GM23248 (cell line): ENCODE measurements around the gene ISG15. TPM values are rescaled to one million over a fixed set of nuclear protein-coding genes. Genes with fewer than 3 reads are reported as not detected.

ENCODE experiments used
- DNase-seq: peaks from one replicate; pipeline ENCODE4 v3.0.0-alpha.2; 2015
- H2AFZ ChIP-seq: fragments of 200-600 bp; sonication (generic); 2 replicates; pipeline ENCODE4 v1.6.1; 2016; ENCODE audit warnings: antibody characterized with exemption
- H3F3A ChIP-seq: fragments of 200-600 bp; sonication (generic); 2 replicates; pipeline ENCODE4 v1.6.1; 2016; ENCODE audit warnings: mild to moderate bottlenecking, antibody characterized with exemption, mixed run types; ENCODE audit not compliant: insufficient read depth
- H3K27ac ChIP-seq: fragments of 200-600 bp; sonication (generic); 2 replicates; pipeline ENCODE4 v1.5.1; 2016; ENCODE audit warnings: mild to moderate bottlenecking
- H3K27me3 ChIP-seq: fragments of 200-600 bp; sonication (generic); replicated peaks from 2 replicates; pipeline ENCODE4 v1.6.1; 2016; ENCODE audit warnings: mild to moderate bottlenecking; ENCODE audit not compliant: insufficient read depth
- H3K36me3 ChIP-seq: fragments of 200-600 bp; sonication (generic); 2 replicates; pipeline ENCODE4 v1.6.1; 2016; ENCODE audit warnings: low read depth, mild to moderate bottlenecking
- H3K4me1 ChIP-seq: fragments of 200-600 bp; sonication (generic); 2 replicates; pipeline ENCODE4 v1.6.1; 2016; ENCODE audit warnings: mild to moderate bottlenecking; ENCODE audit not compliant: insufficient read depth
- H3K4me2 ChIP-seq: fragments of 200-600 bp; sonication (generic); one replicate; pipeline ENCODE4 v1.6.1; 2016; ENCODE audit warnings: mild to moderate bottlenecking; ENCODE audit not compliant: unreplicated experiment
- H3K4me3 ChIP-seq: fragments of 200-600 bp; sonication (generic); 2 replicates; pipeline ENCODE4 v1.5.1; 2016; ENCODE audit warnings: mild to moderate bottlenecking
- H3K79me2 ChIP-seq: fragments of 200-600 bp; sonication (generic); 2 replicates; pipeline ENCODE4 v1.6.1; 2016; ENCODE audit warnings: mild to moderate bottlenecking; ENCODE audit not compliant: insufficient read depth
- H3K9ac ChIP-seq: fragments of 200-600 bp; sonication (generic); 2 replicates; pipeline ENCODE4 v1.6.1; 2016; ENCODE audit warnings: mild to moderate bottlenecking
- H3K9me2 ChIP-seq: fragments of 200-600 bp; sonication (generic); 2 replicates; pipeline ENCODE4 v1.6.1; 2016; ENCODE audit warnings: mixed run types, mild to moderate bottlenecking, moderate library complexity; ENCODE audit not compliant: insufficient read depth
- H3K9me3 ChIP-seq: fragments of 200-600 bp; sonication (generic); one replicate; pipeline ENCODE4 v1.6.1; 2017; ENCODE audit warnings: low read depth
- H4K20me1 ChIP-seq: fragments of 200-600 bp; sonication (generic); 2 replicates; pipeline ENCODE4 v1.6.0; 2016; ENCODE audit not compliant: insufficient read depth
- EZH2 ChIP-seq: fragments of 200-600 bp; sonication (generic); IDR thresholded peaks from 2 replicates; pipeline ENCODE4 v1.6.1; 2018; ENCODE audit warnings: antibody characterized with exemption, mild to moderate bottlenecking; ENCODE audit not compliant: insufficient read depth, poor library complexity, severe bottlenecking
- EZH2phosphoT487 ChIP-seq: fragments of 200-600 bp; sonication (generic); IDR thresholded peaks from 2 replicates; pipeline ENCODE4 v1.6.1; 2018; ENCODE audit warnings: antibody characterized with exemption, moderate library complexity, mild to moderate bottlenecking, low read depth; ENCODE audit not compliant: insufficient read depth
- WGBS, 2 experiments: methylation state at CpG; one replicate each; pipeline ENCODE4 v1.1.6; 2015 to 2017; ENCODE audit warnings: low lambda C conversion rate in 2 of 2, low coverage in 1 of 2; ENCODE audit errors: missing lambda C conversion rate in 2 of 2; 5-methylcytosine and 5-hydroxymethylcytosine counted together
- in situ Hi-C: fragments of 300-500 bp; cut with MboI; formaldehyde crosslinking; loops from 2 replicates; pipeline ENCODE4 v1.15.0; 2020
- polyA plus RNA-seq: library from polyadenylated mRNA; unstranded; fragments of >200 nt; fragmentation: Nextera tagmentation; extraction: Ambion mirVana; gene quantifications from 2 replicates; pipeline ENCODE4 v1.2.1, GENCODE V29; 2016
- small RNA-seq: library from RNA; depleted of rRNA; stranded (forward); fragments of <200 nt; gene quantifications from one replicate; pipeline ENCODE3, GENCODE V24; 2014; ENCODE audit warnings: low read depth, low replicate concordance
- total RNA-seq: library from RNA; depleted of rRNA; stranded (reverse); fragments of >200 nt; shearing (Covaris generic); gene quantifications from 2 replicates; pipeline ENCODE4 v1.2.3, GENCODE V29; 2014; rRNA removed

Gene ISG15
- total and polyA plus RNA-seq, 2 experiments from 2014 or later: 41.2 to 77.0 TPM

- 58 to 68% methylated on average over 16 to 24 of the region's 24 CpGs for WGBS, 2 experiments
- Histone ChIP-seq H3K27me3 (peaks cover 21% of the 10 kb centered on the region), H3K4me3 (no peak overlapping the region), H4K20me1 (no peaks in the 10 kb centered on the region), H3K79me2 (no peaks in the 10 kb centered on the region), H3K4me2 (no peak overlapping the region), H3K4me1 (no peaks in the 10 kb centered on the region), H3K27ac (no peak overlapping the region), H3K9ac (no peak overlapping the region), H3F3A (no peaks in the 10 kb centered on the region), H3K36me3 (no peaks in the 10 kb centered on the region), H3K9me2 (no peaks in the 10 kb centered on the region), H3K9me3 (no peaks in the 10 kb centered on the region), H2AFZ (no peak overlapping the region)
- no peak for DNase-seq
- TF ChIP-seq EZH2 (no peak), EZH2phosphoT487 (no peak)
- in situ Hi-C loops: no loop called here
These were observed 50.1 kb downstream of the ISG15 start for GRCh38 chr1:1063261-1063944.

Small RNA genes lying within 50 kb of the gene (small RNA-seq; reads per million reads assigned to genes)
- not detected for gene AL645608.3

Other genes starting within 250 kb of the ISG15 start
- 40.9 and 68.3 TPM in 2 replicates for gene SAMD11, start 89.6 kb upstream of the ISG15 start, total RNA-seq
- gene SAMD11, start 89.6 kb upstream of the ISG15 start, polyA plus RNA-seq: 8.0 and 8.2 TPM in 2 replicates
- 66.4 and 67.3 TPM in 2 replicates for gene NOC2L, start 54.2 kb upstream of the ISG15 start, total RNA-seq
- gene NOC2L, start 54.2 kb upstream of the ISG15 start, polyA plus RNA-seq: 64.0 and 65.0 TPM in 2 replicates
- 19.2 and 23.3 TPM in 2 replicates for gene KLHL17, start 52.9 kb upstream of the ISG15 start, total RNA-seq
- gene KLHL17, start 52.9 kb upstream of the ISG15 start, polyA plus RNA-seq: 4.7 and 5.5 TPM in 2 replicates
- 1.4 and 2.1 TPM in 2 replicates for gene PLEKHN1, start 47.0 kb upstream of the ISG15 start, total RNA-seq
- 1.7 and 2.5 TPM in 2 replicates for gene PLEKHN1, start 47.0 kb upstream of the ISG15 start, polyA plus RNA-seq
- not detected in 2 replicates for gene PERM1, start 31.4 kb upstream of the ISG15 start, total RNA-seq
- gene PERM1, start 31.4 kb upstream of the ISG15 start, polyA plus RNA-seq: 0.45 and 0.61 TPM in 2 replicates
- 3.1 and 7.6 TPM in 2 replicates for gene HES4, start 13.4 kb upstream of the ISG15 start, total RNA-seq
- gene HES4, start 13.4 kb upstream of the ISG15 start, polyA plus RNA-seq: 3.7 and 4.1 TPM in 2 replicates
- gene AGRN, start 6.6 kb downstream of the ISG15 start, total RNA-seq: 43.2 and 55.1 TPM in 2 replicates
- 1.4 and 1.8 TPM in 2 replicates for gene AGRN, start 6.6 kb downstream of the ISG15 start, polyA plus RNA-seq
- gene RNF223, start 60.8 kb downstream of the ISG15 start, total RNA-seq: not detected in 2 replicates
- gene RNF223, start 60.8 kb downstream of the ISG15 start, polyA plus RNA-seq: not detected in 2 replicates
- gene C1orf159, start 102.6 kb downstream of the ISG15 start, total RNA-seq: 5.2 and 13.1 TPM in 2 replicates
- 11.0 and 11.4 TPM in 2 replicates for gene C1orf159, start 102.6 kb downstream of the ISG15 start, polyA plus RNA-seq
- not detected in 2 replicates for gene TTLL10, start 160.4 kb downstream of the ISG15 start, total RNA-seq
- not detected in 2 replicates for gene TTLL10, start 160.4 kb downstream of the ISG15 start, polyA plus RNA-seq
- gene TNFRSF18, start 193.1 kb downstream of the ISG15 start, total RNA-seq: not detected in 2 replicates
- gene TNFRSF18, start 193.1 kb downstream of the ISG15 start, polyA plus RNA-seq: 0.18 TPM in 1 of 2 replicates, not detected in the other
- gene TNFRSF4, start 200.7 kb downstream of the ISG15 start, total RNA-seq: not detected in 2 replicates
- gene TNFRSF4, start 200.7 kb downstream of the ISG15 start, polyA plus RNA-seq: not detected in 2 replicates
- gene SDF4, start 218.5 kb downstream of the ISG15 start, total RNA-seq: 214 and 216 TPM in 2 replicates
- gene SDF4, start 218.5 kb downstream of the ISG15 start, polyA plus RNA-seq: 261 and 269 TPM in 2 replicates
- gene B3GALT6, start 218.7 kb downstream of the ISG15 start, total RNA-seq: 50.3 and 52.5 TPM in 2 replicates
- 6.5 and 8.3 TPM in 2 replicates for gene B3GALT6, start 218.7 kb downstream of the ISG15 start, polyA plus RNA-seq
- 0.38 and 3.1 TPM in 2 replicates for gene C1QTNF12, start 233.2 kb downstream of the ISG15 start, total RNA-seq
- gene C1QTNF12, start 233.2 kb downstream of the ISG15 start, polyA plus RNA-seq: 2.0 and 2.1 TPM in 2 replicates